GM21423 (cell line): ENCODE data around the gene ZNF319.
"Not testable (repeated sequence)": the region's sequence is repeated elsewhere in the genome, so short reads cannot be mapped to it uniquely, and the experiment has no call there.

Source experiments
- ATAC-seq: cut with Tn5 transposase; IDR thresholded peaks from one replicate; pipeline ENCODE4 v1.9.1; 2021; ENCODE audit warnings: mild to moderate bottlenecking, moderate library complexity; ENCODE audit not compliant: unreplicated experiment

ZNF319 gene

GRCh38 chr16:58022601-58023371 lies 22.3 kb upstream of the ZNF319 start:
- ATAC-seq = no peak

GRCh38 chr16:58021661-58022551 lies 21.4 kb upstream of the ZNF319 start:
- no peak for ATAC-seq

- no peak for ATAC-seq
These were observed 20.4 kb upstream of the ZNF319 start for GRCh38 chr16:58020628-58021521.

- no peak for ATAC-seq
These were observed 19.5 kb upstream of the ZNF319 start for GRCh38 chr16:58019866-58020538.

GRCh38 chr16:58018803-58019202 lies 18.3 kb upstream of the ZNF319 start:
- ATAC-seq = no peak

GRCh38 chr16:58016840-58017446 lies 16.5 kb upstream of the ZNF319 start:
- no peak for ATAC-seq

- ATAC-seq = no peak
These were observed 12.9 kb upstream of the ZNF319 start for GRCh38 chr16:58013201-58013956.

- no peak for ATAC-seq
These were observed 12.0 kb upstream of the ZNF319 start for GRCh38 chr16:58012481-58012880.

- no peak for ATAC-seq
These were observed 11.2 kb upstream of the ZNF319 start for GRCh38 chr16:58011652-58012051.

- no peak for ATAC-seq
These were observed 10.4 kb upstream of the ZNF319 start for GRCh38 chr16:58010886-58011285.

- no peak for ATAC-seq
These were observed 9.5 kb upstream of the ZNF319 start for GRCh38 chr16:58009856-58010416.

GRCh38 chr16:58004736-58005135 lies 4.3 kb upstream of the ZNF319 start:
- not testable (repeated sequence) for ATAC-seq

- no peak for ATAC-seq
These were observed 2.5 kb upstream of the ZNF319 start for GRCh38 chr16:58002936-58003335.

- no peak for ATAC-seq
These were observed 1.9 kb upstream of the ZNF319 start for GRCh38 chr16:58002416-58002800.

- ATAC-seq = no peak
These were observed 1.4 kb upstream of the ZNF319 start for GRCh38 chr16:58001781-58002415.

- ATAC-seq = peak; percentile 81
These were observed 519 bp upstream of the ZNF319 start, which contains the start of gene USB1 for GRCh38 chr16:58000706-58001676. Gene USB1 (plus strand): TSS chr16:58001407. CDS start chr16:58001484, 77 bp downstream.

GRCh38 chr16:57999366-57999970 lies 1.0 kb downstream of the ZNF319 start:
- no peak for ATAC-seq
